GM23248 (cell line): ENCODE data around the gene CPB1. TPM values are rescaled to one million over a fixed set of nuclear protein-coding genes. Genes with fewer than 3 reads are reported as not detected.

Source experiments
- DNase-seq: peaks from one replicate; pipeline ENCODE4 v3.0.0-alpha.2; 2015
- H2AFZ ChIP-seq: fragments of 200-600 bp; sonication (generic); 2 replicates; pipeline ENCODE4 v1.6.1; 2016; ENCODE audit warnings: antibody characterized with exemption
- H3F3A ChIP-seq: fragments of 200-600 bp; sonication (generic); 2 replicates; pipeline ENCODE4 v1.6.1; 2016; ENCODE audit warnings: mild to moderate bottlenecking, antibody characterized with exemption, mixed run types; ENCODE audit not compliant: insufficient read depth
- H3K27ac ChIP-seq: fragments of 200-600 bp; sonication (generic); 2 replicates; pipeline ENCODE4 v1.5.1; 2016; ENCODE audit warnings: mild to moderate bottlenecking
- H3K27me3 ChIP-seq: fragments of 200-600 bp; sonication (generic); replicated peaks from 2 replicates; pipeline ENCODE4 v1.6.1; 2016; ENCODE audit warnings: mild to moderate bottlenecking; ENCODE audit not compliant: insufficient read depth
- H3K36me3 ChIP-seq: fragments of 200-600 bp; sonication (generic); 2 replicates; pipeline ENCODE4 v1.6.1; 2016; ENCODE audit warnings: low read depth, mild to moderate bottlenecking
- H3K4me1 ChIP-seq: fragments of 200-600 bp; sonication (generic); 2 replicates; pipeline ENCODE4 v1.6.1; 2016; ENCODE audit warnings: mild to moderate bottlenecking; ENCODE audit not compliant: insufficient read depth
- H3K4me2 ChIP-seq: fragments of 200-600 bp; sonication (generic); one replicate; pipeline ENCODE4 v1.6.1; 2016; ENCODE audit warnings: mild to moderate bottlenecking; ENCODE audit not compliant: unreplicated experiment
- H3K4me3 ChIP-seq: fragments of 200-600 bp; sonication (generic); 2 replicates; pipeline ENCODE4 v1.5.1; 2016; ENCODE audit warnings: mild to moderate bottlenecking
- H3K79me2 ChIP-seq: fragments of 200-600 bp; sonication (generic); 2 replicates; pipeline ENCODE4 v1.6.1; 2016; ENCODE audit warnings: mild to moderate bottlenecking; ENCODE audit not compliant: insufficient read depth
- H3K9ac ChIP-seq: fragments of 200-600 bp; sonication (generic); 2 replicates; pipeline ENCODE4 v1.6.1; 2016; ENCODE audit warnings: mild to moderate bottlenecking
- H3K9me2 ChIP-seq: fragments of 200-600 bp; sonication (generic); 2 replicates; pipeline ENCODE4 v1.6.1; 2016; ENCODE audit warnings: mixed run types, mild to moderate bottlenecking, moderate library complexity; ENCODE audit not compliant: insufficient read depth
- H3K9me3 ChIP-seq: fragments of 200-600 bp; sonication (generic); one replicate; pipeline ENCODE4 v1.6.1; 2017; ENCODE audit warnings: low read depth
- H4K20me1 ChIP-seq: fragments of 200-600 bp; sonication (generic); 2 replicates; pipeline ENCODE4 v1.6.0; 2016; ENCODE audit not compliant: insufficient read depth
- EZH2 ChIP-seq: fragments of 200-600 bp; sonication (generic); IDR thresholded peaks from 2 replicates; pipeline ENCODE4 v1.6.1; 2018; ENCODE audit warnings: antibody characterized with exemption, mild to moderate bottlenecking; ENCODE audit not compliant: insufficient read depth, poor library complexity, severe bottlenecking
- EZH2phosphoT487 ChIP-seq: fragments of 200-600 bp; sonication (generic); IDR thresholded peaks from 2 replicates; pipeline ENCODE4 v1.6.1; 2018; ENCODE audit warnings: antibody characterized with exemption, moderate library complexity, mild to moderate bottlenecking, low read depth; ENCODE audit not compliant: insufficient read depth
- WGBS, 2 experiments: methylation state at CpG; one replicate each; pipeline ENCODE4 v1.1.6; 2015 to 2017; ENCODE audit warnings: low lambda C conversion rate in 2 of 2, low coverage in 1 of 2; ENCODE audit errors: missing lambda C conversion rate in 2 of 2; 5-methylcytosine and 5-hydroxymethylcytosine counted together
- in situ Hi-C: fragments of 300-500 bp; cut with MboI; formaldehyde crosslinking; loops from 2 replicates; pipeline ENCODE4 v1.15.0; 2020
- polyA plus RNA-seq: library from polyadenylated mRNA; unstranded; fragments of >200 nt; fragmentation: Nextera tagmentation; extraction: Ambion mirVana; gene quantifications from 2 replicates; pipeline ENCODE4 v1.2.1, GENCODE V29; 2016
- total RNA-seq: library from RNA; depleted of rRNA; stranded (reverse); fragments of >200 nt; shearing (Covaris generic); gene quantifications from 2 replicates; pipeline ENCODE4 v1.2.3, GENCODE V29; 2014

The CPB1 gene
- total and polyA plus RNA-seq, 2 experiments from 2014 or later, result not detected

- TF ChIP-seq EZH2phosphoT487 (no peak), EZH2 (no peak)
- H3K9ac ChIP-seq, result no peak overlapping the region
- no peaks in the 10 kb centered on the region for H3K36me3 ChIP-seq
- H3K27me3 ChIP-seq, result no peaks in the 10 kb centered on the region
- no peaks in the 10 kb centered on the region for H4K20me1 ChIP-seq
- H3K9me3 ChIP-seq, result no peaks in the 10 kb centered on the region
- in situ Hi-C loops, result no loop called here
- no peaks in the 10 kb centered on the region for H3K9me2 ChIP-seq
- DNase-seq, result no peak
- no peak overlapping the region for H3K4me3 ChIP-seq
- H2AFZ ChIP-seq, result no peak overlapping the region
- 0 out of 2 replicates have a peak, but pooled peaks cover 9% of the 10 kb centered on the region for H3F3A ChIP-seq
- WGBS, 2 experiments, result 78 to 81% methylated on average over 1 of the region's 1 CpG
- H3K79me2 ChIP-seq, result no peaks in the 10 kb centered on the region
- peaks cover 14% of the 10 kb centered on the region; the same call in 1 of the 2 replicates for H3K4me1 ChIP-seq
- no peak overlapping the region for H3K27ac ChIP-seq
- no peak overlapping the region for H3K4me2 ChIP-seq
These were observed 20.8 kb downstream of the CPB1 start for GRCh38 chr3:148848410-148848809.

- WGBS, 2 experiments, result 52 to 54% methylated on average over 7 of the region's 7 CpGs
- Histone ChIP-seq H3K36me3 (no peaks in the 10 kb centered on the region), H3K27me3 (no peaks in the 10 kb centered on the region), H3K79me2 (no peaks in the 10 kb centered on the region), H3K9ac (no peak overlapping the region), H4K20me1 (no peaks in the 10 kb centered on the region), H3F3A (no peaks in the 10 kb centered on the region), H3K4me1 (peaks cover 8% of the 10 kb centered on the region; the same call in 1 of the 2 replicates), H2AFZ (peak overlapping the region; percentile 33; the same call in 1 of the 2 replicates), H3K4me3 (no peak overlapping the region), H3K9me3 (no peaks in the 10 kb centered on the region), H3K9me2 (no peaks in the 10 kb centered on the region), H3K4me2 (no peak overlapping the region), H3K27ac (no peak overlapping the region)
- TF ChIP-seq EZH2phosphoT487 (no peak), EZH2 (no peak)
- in situ Hi-C loops, result no loop called here
- DNase-seq, result peak; percentile 15
These were observed 24.8 kb downstream of the CPB1 start for GRCh38 chr3:148852271-148852992.

GRCh38 chr3:148853076-148853475 is 25.5 kb downstream of the CPB1 start:
- no peak overlapping the region for H3K9ac ChIP-seq
- H3K79me2 ChIP-seq, result no peaks in the 10 kb centered on the region
- TF ChIP-seq EZH2phosphoT487, result no peak
- no peak for TF ChIP-seq EZH2
- in situ Hi-C loops, result no loop called here
- H3K27ac ChIP-seq, result no peak overlapping the region
- no peak overlapping the region for H3K4me3 ChIP-seq
- H2AFZ ChIP-seq, result peak overlapping the region; percentile 33; the same call in 1 of the 2 replicates
- no peaks in the 10 kb centered on the region for H3K36me3 ChIP-seq
- no peaks in the 10 kb centered on the region for H3K9me3 ChIP-seq
- DNase-seq, result no peak
- H3F3A ChIP-seq, result no peaks in the 10 kb centered on the region
- 0 out of 2 replicates have a peak, but pooled peaks cover 4% of the 10 kb centered on the region for H3K4me1 ChIP-seq
- H3K27me3 ChIP-seq, result no peaks in the 10 kb centered on the region
- 76 to 83% methylated on average over 2 of the region's 2 CpGs for WGBS, 2 experiments
- no peaks in the 10 kb centered on the region for H4K20me1 ChIP-seq
- no peaks in the 10 kb centered on the region for H3K9me2 ChIP-seq
- no peak overlapping the region for H3K4me2 ChIP-seq

GRCh38 chr3:148854061-148854460 is 26.4 kb downstream of the CPB1 start:
- H2AFZ ChIP-seq, result no peak overlapping the region
- no peak for DNase-seq
- H4K20me1 ChIP-seq, result no peaks in the 10 kb centered on the region
- no peak overlapping the region for H3K27ac ChIP-seq
- no peaks in the 10 kb centered on the region for H3F3A ChIP-seq
- no peak overlapping the region for H3K9ac ChIP-seq
- no peaks in the 10 kb centered on the region for H3K9me2 ChIP-seq
- H3K4me3 ChIP-seq, result no peak overlapping the region
- in situ Hi-C loops, result no loop called here
- H3K9me3 ChIP-seq, result no peaks in the 10 kb centered on the region
- H3K4me2 ChIP-seq, result no peak overlapping the region
- no peaks in the 10 kb centered on the region for H3K27me3 ChIP-seq
- TF ChIP-seq EZH2 (no peak), EZH2phosphoT487 (no peak)
- H3K36me3 ChIP-seq, result no peaks in the 10 kb centered on the region
- 0 out of 2 replicates have a peak, but pooled peaks cover 4% of the 10 kb centered on the region for H3K4me1 ChIP-seq
- no peaks in the 10 kb centered on the region for H3K79me2 ChIP-seq
